ENCODE data around the gene TMPRSS5. TPM values are rescaled to one million over a fixed set of nuclear protein-coding genes. Genes with fewer than 3 reads are reported as not detected.

The TMPRSS5 gene
- total and polyA plus RNA-seq, 2 donors = 0.28 to 1.1 TPM

- Histone ChIP-seq H3K4me1 (ENCODE audit: control insufficient read depth in 2 of 2, insufficient read depth in 2 of 2, low read length in 2 of 2) (no peaks in the 10 kb centered on the region), H3K9me3 (ENCODE audit: control insufficient read depth in 2 of 2, insufficient read depth in 1 of 2, low read length in 1 of 2) (no peaks in the 10 kb centered on the region), H3K27ac (ENCODE audit: low read depth in 1 of 2, low read length in 1 of 2) (no peak overlapping the region), H3K27me3 (ENCODE audit: control insufficient read depth in 2 of 2, insufficient read depth in 1 of 2, low read length in 1 of 2) (no peaks in the 10 kb centered on the region), H3K36me3 (ENCODE audit: control insufficient read depth in 2 of 2, insufficient read depth in 2 of 2, low read length in 1 of 2) (no peaks in the 10 kb centered on the region), H3K4me3 (ENCODE audit: low read length in 2 of 2) (no peak overlapping the region)
- DNase-seq (ENCODE audit: low read depth in 6 of 9, low spot score in 9 of 9) = no peak
- 49% methylated on average over 9 of the region's 9 CpGs for WGBS
These were observed 41.0 kb downstream of the TMPRSS5 start for GRCh38 chr11:113664981-113665710.

- DNase-seq (ENCODE audit: low read depth in 6 of 9, low spot score in 9 of 9) = no peak
- H3K9me3 ChIP-seq (ENCODE audit: control insufficient read depth in 2 of 2, insufficient read depth in 1 of 2, low read length in 1 of 2) = no peaks in the 10 kb centered on the region
- no peaks in the 10 kb centered on the region for H3K36me3 ChIP-seq (ENCODE audit: control insufficient read depth in 2 of 2, insufficient read depth in 2 of 2, low read length in 1 of 2)
- no peaks in the 10 kb centered on the region for H3K27me3 ChIP-seq (ENCODE audit: control insufficient read depth in 2 of 2, insufficient read depth in 1 of 2, low read length in 1 of 2)
- no peak overlapping the region for H3K4me3 ChIP-seq (ENCODE audit: low read length in 2 of 2)
- H3K27ac ChIP-seq (ENCODE audit: low read depth in 1 of 2, low read length in 1 of 2) = no peak overlapping the region
- H3K4me1 ChIP-seq (ENCODE audit: control insufficient read depth in 2 of 2, insufficient read depth in 2 of 2, low read length in 2 of 2) = no peaks in the 10 kb centered on the region
- WGBS = 85% methylated on average over 11 of the region's 11 CpGs
These were observed 41.8 kb downstream of the TMPRSS5 start for GRCh38 chr11:113664069-113664980.

- whole genome bisulfite sequencing = 98% methylated on average over 2 of the region's 2 CpGs
- Histone ChIP-seq H3K4me1 (ENCODE audit: control insufficient read depth in 2 of 2, insufficient read depth in 2 of 2, low read length in 2 of 2) (no peaks in the 10 kb centered on the region), H3K9me3 (ENCODE audit: control insufficient read depth in 2 of 2, insufficient read depth in 1 of 2, low read length in 1 of 2) (no peaks in the 10 kb centered on the region), H3K27ac (ENCODE audit: low read depth in 1 of 2, low read length in 1 of 2) (no peak overlapping the region), H3K4me3 (ENCODE audit: low read length in 2 of 2) (no peak overlapping the region), H3K36me3 (ENCODE audit: control insufficient read depth in 2 of 2, insufficient read depth in 2 of 2, low read length in 1 of 2) (no peaks in the 10 kb centered on the region), H3K27me3 (ENCODE audit: control insufficient read depth in 2 of 2, insufficient read depth in 1 of 2, low read length in 1 of 2) (no peaks in the 10 kb centered on the region)
- DNase-seq (ENCODE audit: low read depth in 6 of 9, low spot score in 9 of 9) = no peak
These were observed 42.5 kb downstream of the TMPRSS5 start for GRCh38 chr11:113663567-113663966.

GRCh38 chr11:113655771-113656170, 50.3 kb downstream of the TMPRSS5 start:
- no peak for DNase-seq (ENCODE audit: low read depth in 6 of 9, low spot score in 9 of 9)
- no peak overlapping the region for H3K4me3 ChIP-seq (ENCODE audit: low read length in 2 of 2)
- H3K4me1 ChIP-seq (ENCODE audit: control insufficient read depth in 2 of 2, insufficient read depth in 2 of 2, low read length in 2 of 2) = no peaks in the 10 kb centered on the region
- 97% methylated on average over 5 of the region's 5 CpGs for WGBS
- no peaks in the 10 kb centered on the region for H3K9me3 ChIP-seq (ENCODE audit: control insufficient read depth in 2 of 2, insufficient read depth in 1 of 2, low read length in 1 of 2)
- H3K27ac ChIP-seq (ENCODE audit: low read depth in 1 of 2, low read length in 1 of 2) = no peak overlapping the region
- no peaks in the 10 kb centered on the region for H3K27me3 ChIP-seq (ENCODE audit: control insufficient read depth in 2 of 2, insufficient read depth in 1 of 2, low read length in 1 of 2)
- H3K36me3 ChIP-seq (ENCODE audit: control insufficient read depth in 2 of 2, insufficient read depth in 2 of 2, low read length in 1 of 2) = no peaks in the 10 kb centered on the region

- Histone ChIP-seq H3K4me1 (ENCODE audit: control insufficient read depth in 2 of 2, insufficient read depth in 2 of 2, low read length in 2 of 2) (no peaks in the 10 kb centered on the region), H3K27ac (ENCODE audit: low read depth in 1 of 2, low read length in 1 of 2) (no peak overlapping the region), H3K9me3 (ENCODE audit: control insufficient read depth in 2 of 2, insufficient read depth in 1 of 2, low read length in 1 of 2) (peaks cover 0 to 7% of the 10 kb centered on the region in 2 donors), H3K4me3 (ENCODE audit: low read length in 2 of 2) (no peak overlapping the region), H3K27me3 (ENCODE audit: control insufficient read depth in 2 of 2, insufficient read depth in 1 of 2, low read length in 1 of 2) (no peaks in the 10 kb centered on the region), H3K36me3 (ENCODE audit: control insufficient read depth in 2 of 2, insufficient read depth in 2 of 2, low read length in 1 of 2) (no peaks in the 10 kb centered on the region)
- 88% methylated on average over 5 of the region's 5 CpGs for WGBS
- no peak for DNase-seq (ENCODE audit: low read depth in 6 of 9, low spot score in 9 of 9)
These were observed 55.1 kb downstream of the TMPRSS5 start for GRCh38 chr11:113651023-113651422.

- Histone ChIP-seq H3K27me3 (ENCODE audit: control insufficient read depth in 2 of 2, insufficient read depth in 1 of 2, low read length in 1 of 2) (no peaks in the 10 kb centered on the region), H3K36me3 (ENCODE audit: control insufficient read depth in 2 of 2, insufficient read depth in 2 of 2, low read length in 1 of 2) (no peaks in the 10 kb centered on the region), H3K27ac (ENCODE audit: low read depth in 1 of 2, low read length in 1 of 2) (no peak overlapping the region), H3K4me1 (ENCODE audit: control insufficient read depth in 2 of 2, insufficient read depth in 2 of 2, low read length in 2 of 2) (no peaks in the 10 kb centered on the region), H3K9me3 (ENCODE audit: control insufficient read depth in 2 of 2, insufficient read depth in 1 of 2, low read length in 1 of 2) (peaks cover 0 to 7% of the 10 kb centered on the region in 2 donors), H3K4me3 (ENCODE audit: low read length in 2 of 2) (no peak overlapping the region)
- DNase-seq (ENCODE audit: low read depth in 6 of 9, low spot score in 9 of 9) = no peak
- WGBS = 96% methylated on average over 20 of the region's 20 CpGs
These were observed 56.8 kb downstream of the TMPRSS5 start for GRCh38 chr11:113649311-113649710.

GRCh38 chr11:113647856-113648255, 58.3 kb downstream of the TMPRSS5 start:
- Histone ChIP-seq H3K9me3 (ENCODE audit: control insufficient read depth in 2 of 2, insufficient read depth in 1 of 2, low read length in 1 of 2) (peaks cover 0 to 7% of the 10 kb centered on the region in 2 donors), H3K27me3 (ENCODE audit: control insufficient read depth in 2 of 2, insufficient read depth in 1 of 2, low read length in 1 of 2) (no peaks in the 10 kb centered on the region), H3K36me3 (ENCODE audit: control insufficient read depth in 2 of 2, insufficient read depth in 2 of 2, low read length in 1 of 2) (no peaks in the 10 kb centered on the region), H3K4me3 (ENCODE audit: low read length in 2 of 2) (no peak overlapping the region), H3K27ac (ENCODE audit: low read depth in 1 of 2, low read length in 1 of 2) (no peak overlapping the region), H3K4me1 (ENCODE audit: control insufficient read depth in 2 of 2, insufficient read depth in 2 of 2, low read length in 2 of 2) (no peaks in the 10 kb centered on the region)
- DNase-seq (ENCODE audit: low read depth in 6 of 9, low spot score in 9 of 9) = no peak
- 95% methylated on average over 4 of the region's 4 CpGs for WGBS

GRCh38 chr11:113647108-113647507, 59.0 kb downstream of the TMPRSS5 start:
- no peak overlapping the region for H3K4me3 ChIP-seq (ENCODE audit: low read length in 2 of 2)
- 48% methylated on average over 3 of the region's 3 CpGs for WGBS
- H3K27me3 ChIP-seq (ENCODE audit: control insufficient read depth in 2 of 2, insufficient read depth in 1 of 2, low read length in 1 of 2) = no peaks in the 10 kb centered on the region
- H3K36me3 ChIP-seq (ENCODE audit: control insufficient read depth in 2 of 2, insufficient read depth in 2 of 2, low read length in 1 of 2) = no peaks in the 10 kb centered on the region
- no peak for DNase-seq (ENCODE audit: low read depth in 6 of 9, low spot score in 9 of 9)
- H3K9me3 ChIP-seq (ENCODE audit: control insufficient read depth in 2 of 2, insufficient read depth in 1 of 2, low read length in 1 of 2) = peaks cover 0 to 7% of the 10 kb centered on the region in 2 donors
- H3K4me1 ChIP-seq (ENCODE audit: control insufficient read depth in 2 of 2, insufficient read depth in 2 of 2, low read length in 2 of 2) = no peaks in the 10 kb centered on the region
- H3K27ac ChIP-seq (ENCODE audit: low read depth in 1 of 2, low read length in 1 of 2) = no peak overlapping the region

Measured in thymus (tissue), 11 donors.